MM.1S (cell line): ENCODE measurements around the gene CARD9.

Experiments
- DNase-seq: peaks from one replicate; pipeline ENCODE4 v3.0.0-alpha.2; 2015
- H2AFZ ChIP-seq: fragments of 300-600 bp; sonication (generic); 2 replicates; pipeline ENCODE4 v1.6.0; 2016; ENCODE audit warnings: antibody characterized with exemption, low read length
- H3F3A ChIP-seq: fragments of 300-600 bp; sonication (generic); 2 replicates; pipeline ENCODE4 v1.6.1; 2016; ENCODE audit warnings: mild to moderate bottlenecking, antibody characterized with exemption, low read length, moderate library complexity, mixed read lengths; ENCODE audit not compliant: insufficient read depth
- H3K27ac ChIP-seq: fragments of 300-600 bp; sonication (generic); 2 replicates; pipeline ENCODE4 v1.5.1; 2016; ENCODE audit warnings: mild to moderate bottlenecking, low read length
- H3K27me3 ChIP-seq: fragments of 300-600 bp; sonication (generic); replicated peaks from 2 replicates; pipeline ENCODE4 v1.6.0; 2016; ENCODE audit warnings: low read length; ENCODE audit not compliant: insufficient read depth
- H3K36me3 ChIP-seq: fragments of 300-600 bp; sonication (generic); replicated peaks from 2 replicates; pipeline ENCODE4 v1.6.1; 2016; ENCODE audit warnings: mild to moderate bottlenecking, low read length, mixed read lengths; ENCODE audit not compliant: insufficient read depth
- H3K4me1 ChIP-seq: fragments of 300-600 bp; sonication (generic); 2 replicates; pipeline ENCODE4 v1.6.1; 2016; ENCODE audit warnings: low read length, mixed read lengths
- H3K4me2 ChIP-seq: fragments of 300-600 bp; sonication (generic); 2 replicates; pipeline ENCODE4 v1.6.0; 2016; ENCODE audit warnings: low read depth, low read length
- H3K4me3 ChIP-seq: fragments of 300-600 bp; sonication (generic); 2 replicates; pipeline ENCODE4 v1.5.1; 2016; ENCODE audit warnings: low read length, mixed read lengths
- H3K79me2 ChIP-seq: fragments of 300-600 bp; sonication (generic); 2 replicates; pipeline ENCODE4 v1.6.1; 2016; ENCODE audit warnings: mixed run types, low read length, mixed read lengths
- H3K9ac ChIP-seq: fragments of 300-600 bp; sonication (generic); 2 replicates; pipeline ENCODE4 v1.6.1; 2016; ENCODE audit warnings: low read length, mixed read lengths
- H3K9me2 ChIP-seq: fragments of 300-600 bp; sonication (generic); replicated peaks from 2 replicates; pipeline ENCODE4 v1.6.1; 2016; ENCODE audit warnings: mild to moderate bottlenecking, low read length, mixed read lengths; ENCODE audit not compliant: insufficient read depth
- H3K9me3 ChIP-seq: fragments of 300-600 bp; sonication (generic); replicated peaks from 2 replicates; pipeline ENCODE4 v1.6.1; 2016; ENCODE audit warnings: mild to moderate bottlenecking, low read length, mixed read lengths; ENCODE audit not compliant: insufficient read depth
- H4K20me1 ChIP-seq: fragments of 300-600 bp; sonication (generic); 2 replicates; pipeline ENCODE4 v1.6.1; 2016; ENCODE audit warnings: mild to moderate bottlenecking, low read length, moderate library complexity, mixed read lengths; ENCODE audit not compliant: insufficient read depth
- EZH2 ChIP-seq: fragments of 300-600 bp; sonication (generic); optimal IDR thresholded peaks from 2 replicates; pipeline ENCODE3; 2017; ENCODE audit warnings: low read depth, mild to moderate bottlenecking, antibody characterized with exemption, low read length, mixed read lengths
- EZH2phosphoT487 ChIP-seq: fragments of 300-600 bp; sonication (generic); IDR thresholded peaks from 2 replicates; pipeline ENCODE4 v1.6.1; 2018; ENCODE audit warnings: antibody characterized with exemption, low read length
- TF ChIP-seq, protein P1 (sequence below): fragments of 300-600 bp; sonication (generic); IDR thresholded peaks from 2 replicates; pipeline ENCODE4 v1.5.1; 2016; ENCODE audit warnings: antibody characterized with exemption, low read length, mixed read lengths

The CARD9 gene

DNA sequence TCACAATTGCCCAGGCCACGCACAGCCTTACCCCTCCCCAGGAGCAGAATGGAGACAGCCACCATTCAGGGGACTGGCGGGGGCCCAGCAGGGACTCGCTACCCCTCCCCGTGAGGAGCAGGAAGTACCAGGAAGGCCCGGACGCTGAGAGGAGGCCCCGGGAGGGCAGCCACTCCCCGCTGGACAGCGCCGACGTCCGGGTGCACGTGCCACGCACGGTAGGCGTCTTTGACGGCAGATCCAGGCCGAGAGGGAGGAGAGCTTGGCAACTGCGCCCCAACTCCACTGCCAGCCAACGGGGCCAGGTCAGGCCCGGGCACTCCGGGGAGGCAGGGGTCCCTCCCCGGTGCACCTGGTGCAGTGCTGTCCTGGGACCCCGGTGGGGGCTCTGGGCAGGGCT lies 23.9 kb downstream of the CARD9 start:
- Histone ChIP-seq H2AFZ (no peak overlapping the region), H3K4me1 (no peaks in the 10 kb centered on the region), H3K9me2 (no peaks in the 10 kb centered on the region), H4K20me1 (no peaks in the 10 kb centered on the region), H3F3A (no peaks in the 10 kb centered on the region), H3K36me3 (no peaks in the 10 kb centered on the region), H3K27me3 (peaks cover 97% of the 10 kb centered on the region), H3K4me2 (no peak overlapping the region), H3K9me3 (no peaks in the 10 kb centered on the region), H3K27ac (no peak overlapping the region), H3K9ac (no peak overlapping the region), H3K4me3 (no peak overlapping the region), H3K79me2 (no peaks in the 10 kb centered on the region)
- TF ChIP-seq EZH2phosphoT487, result no peak
- no peak for DNase-seq

DNA sequence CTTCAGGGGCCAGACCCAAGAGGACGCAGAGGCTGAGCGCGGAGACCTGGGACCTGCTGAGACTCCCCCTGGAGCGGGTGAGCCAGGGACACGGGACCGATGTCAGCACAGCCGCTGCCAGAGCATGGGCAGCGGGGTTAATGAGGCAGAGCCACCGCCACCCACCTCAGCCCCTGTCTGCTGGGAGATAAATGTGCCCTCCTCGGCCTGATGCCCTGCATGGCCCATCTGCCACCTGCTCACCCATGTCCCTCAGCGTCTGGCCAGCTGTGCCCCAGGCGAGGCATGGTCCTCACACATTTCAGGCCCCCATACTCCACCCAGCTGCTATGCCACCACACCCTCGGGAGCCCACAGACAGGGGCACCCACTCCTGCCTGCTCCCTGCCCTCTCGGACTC lies 24.8 kb downstream of the CARD9 start:
- H3K4me1 ChIP-seq, result no peaks in the 10 kb centered on the region
- no peaks in the 10 kb centered on the region for H3K36me3 ChIP-seq

DNA sequence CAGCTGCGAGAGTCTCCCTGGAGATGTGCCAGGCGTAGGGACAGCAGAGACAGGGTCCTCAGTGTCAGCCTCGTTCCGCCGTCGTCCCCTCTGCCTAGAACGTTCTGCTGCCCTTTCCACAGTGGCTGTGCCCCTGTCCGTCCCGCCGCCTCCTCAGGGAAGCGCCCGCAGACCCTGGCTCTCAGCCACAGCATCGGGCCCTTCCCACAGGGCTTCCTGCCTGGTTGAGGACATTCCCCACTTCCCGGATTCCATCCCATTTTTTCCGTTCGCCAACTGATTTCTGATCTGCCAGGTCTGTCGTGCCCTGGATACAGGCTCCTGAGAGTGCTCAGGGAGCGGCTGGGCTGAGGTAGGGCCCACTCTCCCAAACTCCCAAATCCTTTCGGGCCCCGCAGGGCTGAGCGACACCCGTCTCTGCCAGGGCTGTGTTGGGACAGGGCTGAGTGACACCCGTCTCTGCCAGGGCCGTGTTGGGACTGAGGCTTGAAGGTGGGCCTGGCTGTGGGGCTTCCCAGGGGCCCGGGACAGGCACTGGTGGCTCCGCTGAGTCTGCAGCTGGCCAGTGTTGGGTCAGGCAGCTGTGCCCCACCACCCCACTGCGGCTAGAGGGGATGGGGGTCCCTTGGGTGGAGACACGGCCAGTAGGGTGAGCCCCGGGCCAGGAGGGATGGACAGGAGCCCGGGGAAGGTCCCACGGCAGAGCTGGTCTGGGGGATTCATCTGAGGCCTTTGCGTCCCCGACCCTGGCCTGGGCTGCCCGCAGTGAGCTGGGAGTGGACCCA lies 25.8 kb downstream of the CARD9 start:
- Histone ChIP-seq H2AFZ (no peak overlapping the region), H3K27ac (no peak overlapping the region), H3K9me3 (no peaks in the 10 kb centered on the region), H3K4me2 (no peak overlapping the region), H4K20me1 (no peaks in the 10 kb centered on the region), H3K79me2 (no peaks in the 10 kb centered on the region), H3K36me3 (no peaks in the 10 kb centered on the region), H3K9me2 (no peaks in the 10 kb centered on the region), H3K4me1 (no peaks in the 10 kb centered on the region), H3F3A (no peaks in the 10 kb centered on the region), H3K27me3 (peaks cover 95% of the 10 kb centered on the region), H3K4me3 (no peak overlapping the region), H3K9ac (no peak overlapping the region)
- TF ChIP-seq EZH2phosphoT487 (no peak), EZH2 (no peak)
- TF ChIP-seq, protein P1, sequence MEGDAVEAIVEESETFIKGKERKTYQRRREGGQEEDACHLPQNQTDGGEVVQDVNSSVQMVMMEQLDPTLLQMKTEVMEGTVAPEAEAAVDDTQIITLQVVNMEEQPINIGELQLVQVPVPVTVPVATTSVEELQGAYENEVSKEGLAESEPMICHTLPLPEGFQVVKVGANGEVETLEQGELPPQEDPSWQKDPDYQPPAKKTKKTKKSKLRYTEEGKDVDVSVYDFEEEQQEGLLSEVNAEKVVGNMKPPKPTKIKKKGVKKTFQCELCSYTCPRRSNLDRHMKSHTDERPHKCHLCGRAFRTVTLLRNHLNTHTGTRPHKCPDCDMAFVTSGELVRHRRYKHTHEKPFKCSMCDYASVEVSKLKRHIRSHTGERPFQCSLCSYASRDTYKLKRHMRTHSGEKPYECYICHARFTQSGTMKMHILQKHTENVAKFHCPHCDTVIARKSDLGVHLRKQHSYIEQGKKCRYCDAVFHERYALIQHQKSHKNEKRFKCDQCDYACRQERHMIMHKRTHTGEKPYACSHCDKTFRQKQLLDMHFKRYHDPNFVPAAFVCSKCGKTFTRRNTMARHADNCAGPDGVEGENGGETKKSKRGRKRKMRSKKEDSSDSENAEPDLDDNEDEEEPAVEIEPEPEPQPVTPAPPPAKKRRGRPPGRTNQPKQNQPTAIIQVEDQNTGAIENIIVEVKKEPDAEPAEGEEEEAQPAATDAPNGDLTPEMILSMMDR, result no peak
- DNase-seq, result no peak

More for the DNA sequence above, 24.8 kb downstream of the CARD9 start:
- Histone ChIP-seq H3F3A (no peaks in the 10 kb centered on the region), H3K4me3 (no peak overlapping the region), H3K4me2 (no peak overlapping the region), H4K20me1 (no peaks in the 10 kb centered on the region), H3K9me2 (no peaks in the 10 kb centered on the region), H3K9me3 (no peaks in the 10 kb centered on the region), H3K79me2 (no peaks in the 10 kb centered on the region), H3K9ac (no peak overlapping the region), H3K27me3 (peaks cover 95% of the 10 kb centered on the region), H2AFZ (no peak overlapping the region), H3K27ac (no peak overlapping the region)
- no peak for DNase-seq
- TF ChIP-seq EZH2, result no peak
- TF ChIP-seq, protein P1, result no peak
- TF ChIP-seq EZH2phosphoT487, result no peak

DNA sequence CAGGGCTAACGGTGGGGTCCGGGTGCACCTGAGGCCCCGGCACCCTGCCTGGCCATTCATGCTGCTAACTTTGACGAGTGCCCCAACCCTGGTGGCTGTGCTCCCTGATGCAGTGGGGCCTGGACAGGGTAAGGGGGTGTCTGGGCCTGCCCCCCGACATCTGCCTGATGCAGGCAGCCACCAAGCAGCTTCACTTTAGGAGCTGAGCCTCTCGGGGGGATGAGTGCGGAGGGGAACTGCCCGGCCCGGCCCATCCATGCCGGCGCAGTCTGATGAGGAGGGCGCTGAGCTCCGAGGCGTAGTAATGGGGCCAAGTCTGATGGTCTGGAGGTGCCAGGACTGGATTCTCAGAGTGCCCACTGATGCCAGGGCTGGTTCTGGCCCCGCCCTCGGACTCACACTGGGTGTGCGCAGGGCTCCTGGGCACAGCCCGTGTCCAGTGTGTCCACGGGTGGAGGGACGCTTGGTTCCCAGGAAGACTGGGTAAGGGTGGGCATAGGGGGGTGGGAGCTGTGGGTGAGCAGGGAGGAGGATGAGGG lies 26.5 kb downstream of the CARD9 start:
- Histone ChIP-seq H3K79me2 (no peaks in the 10 kb centered on the region), H3K9me2 (no peaks in the 10 kb centered on the region), H3K4me2 (no peak overlapping the region), H3K4me3 (no peak overlapping the region), H3K27ac (no peak overlapping the region), H3K9me3 (no peaks in the 10 kb centered on the region), H3K4me1 (no peaks in the 10 kb centered on the region), H3K27me3 (peaks cover 96% of the 10 kb centered on the region), H4K20me1 (no peaks in the 10 kb centered on the region), H2AFZ (no peak overlapping the region), H3K9ac (no peak overlapping the region), H3F3A (no peaks in the 10 kb centered on the region), H3K36me3 (no peaks in the 10 kb centered on the region)
- no peak for DNase-seq
- no peak for TF ChIP-seq EZH2
- TF ChIP-seq EZH2phosphoT487, result no peak
- TF ChIP-seq, protein P1, result no peak
